HG03025 (cell line): Measurements from ENCODE around the gene FOXN3.

Experiments used
- ATAC-seq: cut with Tn5 transposase; IDR thresholded peaks from one replicate; pipeline ENCODE4 v1.9.1; 2021; ENCODE audit warnings: mild to moderate bottlenecking, moderate library complexity; ENCODE audit not compliant: unreplicated experiment, low FRiP score

Gene FOXN3

GRCh38 chr14:89415159-89415558 lies 1.9 kb downstream of the FOXN3 start:
- ATAC-seq, result no peak

DNA sequence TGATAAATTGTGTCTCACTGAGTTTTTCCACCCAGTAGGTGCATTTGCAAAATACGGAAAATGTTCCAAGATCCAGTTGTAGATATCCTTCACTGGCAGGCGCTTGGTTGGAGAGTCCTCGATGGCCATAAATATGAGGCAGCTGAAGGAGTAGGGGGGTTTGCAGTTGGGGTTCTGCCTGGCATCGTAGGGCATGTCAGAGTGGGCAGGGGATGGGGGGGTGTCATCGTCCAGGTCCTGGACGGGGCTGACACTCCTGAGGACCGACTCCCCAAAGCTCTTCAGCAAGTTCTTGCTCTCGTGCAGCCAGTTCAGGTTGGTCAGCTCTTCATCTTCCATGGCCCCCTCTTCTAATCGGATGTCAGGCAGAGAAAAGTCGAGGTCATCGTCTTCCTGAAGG lies 5.1 kb downstream of the FOXN3 start:
- no peak for ATAC-seq

GRCh38 chr14:89409961-89410360 lies 7.1 kb downstream of the FOXN3 start:
- no peak for ATAC-seq

- no peak for ATAC-seq
Observed at GRCh38 chr14:89408907-89409700, 7.9 kb downstream of the FOXN3 start.

- ATAC-seq, result no peak
Observed at GRCh38 chr14:89407856-89408255, 9.2 kb downstream of the FOXN3 start.

DNA sequence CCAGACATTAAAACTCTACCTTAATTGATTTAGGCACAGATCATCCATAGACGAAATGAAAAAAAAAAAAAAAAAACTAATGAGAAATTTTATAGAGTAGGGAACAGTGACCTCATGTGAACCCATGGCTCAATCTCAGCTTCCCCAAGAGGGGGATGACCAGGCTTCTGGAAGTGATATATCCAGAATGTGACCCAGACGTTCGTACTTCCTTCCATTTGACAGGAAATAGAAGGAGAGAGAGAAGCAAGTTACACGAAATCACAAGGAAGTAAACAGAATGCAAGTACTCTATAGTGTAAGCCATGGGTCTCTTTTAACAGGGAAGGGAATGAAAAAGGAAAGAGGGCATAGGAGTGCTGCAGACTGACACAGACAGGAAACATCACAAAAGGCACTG lies 10.1 kb downstream of the FOXN3 start:
- no peak for ATAC-seq

- no peak for ATAC-seq
Observed at GRCh38 chr14:89406361-89406760, 10.7 kb downstream of the FOXN3 start.

- ATAC-seq, result no peak
Observed at GRCh38 chr14:89405712-89406111, 11.3 kb downstream of the FOXN3 start.

GRCh38 chr14:89402363-89402762 lies 14.7 kb downstream of the FOXN3 start:
- no peak for ATAC-seq

GRCh38 chr14:89401761-89402160 lies 15.3 kb downstream of the FOXN3 start:
- no peak for ATAC-seq

DNA sequence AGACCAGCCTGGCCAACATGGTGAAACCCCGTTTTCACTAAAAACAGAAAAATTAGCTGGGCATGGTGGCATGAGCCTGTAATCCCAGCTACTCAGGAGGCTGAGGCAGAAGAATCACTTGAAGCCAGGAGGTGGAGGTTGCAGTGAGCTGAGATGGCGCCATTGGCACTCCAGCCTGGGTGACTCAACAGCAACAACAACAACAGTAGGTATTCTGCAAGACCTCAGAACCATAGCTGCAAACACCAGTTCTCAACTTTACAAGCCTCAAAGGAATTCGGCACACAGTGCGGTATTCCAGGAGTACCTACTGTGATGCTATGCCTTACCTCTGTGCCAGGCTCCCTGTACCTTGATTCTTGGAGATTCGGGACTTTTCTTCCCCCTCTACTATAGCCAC lies 15.8 kb downstream of the FOXN3 start:
- ATAC-seq, result no peak

- no peak for ATAC-seq
Observed at GRCh38 chr14:89400529-89400928, 16.5 kb downstream of the FOXN3 start.

DNA sequence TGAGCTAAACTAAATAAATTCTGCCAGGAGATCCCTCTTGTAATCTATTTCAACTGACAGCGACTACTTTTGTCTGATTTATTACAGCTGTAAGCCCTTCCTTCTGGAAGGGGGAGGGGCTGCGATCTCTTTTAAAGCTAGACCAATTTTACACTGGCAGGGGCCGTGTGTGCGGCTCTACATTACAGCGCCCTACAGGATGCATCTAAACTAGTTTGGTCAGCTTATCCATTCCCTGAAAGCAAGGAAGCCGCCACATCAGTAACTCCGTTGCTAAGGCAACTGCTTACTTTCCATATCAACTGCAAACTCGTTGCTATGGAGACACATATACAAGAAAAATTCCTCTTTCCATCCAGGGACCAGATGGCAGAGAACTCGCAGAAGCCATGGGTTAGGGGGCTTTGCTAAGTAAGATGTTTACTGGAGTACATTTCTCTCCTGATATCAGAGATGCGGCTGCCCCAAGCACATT lies 17.4 kb downstream of the FOXN3 start:
- no peak for ATAC-seq

GRCh38 chr14:89399157-89399556 lies 17.9 kb downstream of the FOXN3 start:
- no peak for ATAC-seq

DNA sequence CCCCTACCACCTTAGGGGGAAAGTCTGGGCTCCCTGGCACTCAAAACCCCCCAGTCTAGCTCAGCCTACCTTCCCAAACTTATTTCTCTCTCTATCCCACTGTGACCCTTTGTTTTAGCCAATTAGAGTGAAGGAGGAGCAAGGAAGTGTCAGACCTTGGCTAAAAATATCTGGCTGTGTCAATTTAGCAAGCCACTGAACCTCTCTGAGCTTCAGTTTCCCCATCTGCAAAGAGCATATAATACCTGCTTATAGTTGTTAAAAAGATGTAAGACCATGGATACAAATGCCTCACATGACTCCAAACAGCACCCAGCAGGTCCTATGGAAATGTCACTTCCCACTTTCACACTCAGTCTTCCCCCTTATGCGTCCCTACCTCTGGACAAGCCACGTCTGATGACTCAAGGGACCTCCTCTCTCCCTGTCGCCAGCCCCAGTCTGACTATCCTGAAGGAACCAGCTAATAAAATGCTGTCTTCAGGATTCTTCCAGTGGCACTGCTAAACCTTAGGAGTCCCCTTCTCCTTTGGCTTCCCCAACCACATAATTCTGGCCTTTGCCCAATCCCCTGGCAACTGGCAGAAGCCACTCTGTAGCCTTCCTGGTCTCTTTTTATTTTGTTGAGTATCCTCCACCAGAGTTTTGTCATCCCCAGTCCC lies 19.3 kb downstream of the FOXN3 start:
- no peak for ATAC-seq

GRCh38 chr14:89394972-89395371 lies 22.1 kb downstream of the FOXN3 start:
- ATAC-seq, result no peak

GRCh38 chr14:89393222-89393745 lies 23.7 kb downstream of the FOXN3 start:
- ATAC-seq, result no peak

DNA sequence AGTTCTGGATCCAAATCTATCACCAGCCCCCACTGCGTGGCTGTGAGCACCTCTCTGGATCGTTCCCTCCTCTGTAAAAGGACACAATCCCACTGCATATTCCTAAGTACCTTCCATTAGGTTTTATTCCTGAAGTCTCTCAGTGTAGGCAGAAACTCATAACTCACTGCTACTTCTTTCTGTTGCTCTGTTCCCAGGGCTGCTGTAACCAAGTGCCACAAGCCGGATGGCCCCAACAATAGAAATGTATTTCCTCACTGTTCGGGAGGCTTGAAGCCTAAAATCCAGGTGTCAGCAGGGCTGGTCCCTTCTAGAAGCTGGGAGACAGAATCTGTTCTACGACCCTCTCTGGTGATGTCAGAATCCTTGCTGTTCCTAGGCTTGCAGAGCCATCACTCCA lies 24.9 kb downstream of the FOXN3 start:
- ATAC-seq, result no peak

- no peak for ATAC-seq
Observed at GRCh38 chr14:89391556-89391955, 25.5 kb downstream of the FOXN3 start.

GRCh38 chr14:89391123-89391522 lies 25.9 kb downstream of the FOXN3 start:
- no peak for ATAC-seq

GRCh38 chr14:89388853-89389252 lies 28.2 kb downstream of the FOXN3 start:
- ATAC-seq, result no peak
